ENCODE results near the gene SLC39A11.

SLC39A11 gene

DNA sequence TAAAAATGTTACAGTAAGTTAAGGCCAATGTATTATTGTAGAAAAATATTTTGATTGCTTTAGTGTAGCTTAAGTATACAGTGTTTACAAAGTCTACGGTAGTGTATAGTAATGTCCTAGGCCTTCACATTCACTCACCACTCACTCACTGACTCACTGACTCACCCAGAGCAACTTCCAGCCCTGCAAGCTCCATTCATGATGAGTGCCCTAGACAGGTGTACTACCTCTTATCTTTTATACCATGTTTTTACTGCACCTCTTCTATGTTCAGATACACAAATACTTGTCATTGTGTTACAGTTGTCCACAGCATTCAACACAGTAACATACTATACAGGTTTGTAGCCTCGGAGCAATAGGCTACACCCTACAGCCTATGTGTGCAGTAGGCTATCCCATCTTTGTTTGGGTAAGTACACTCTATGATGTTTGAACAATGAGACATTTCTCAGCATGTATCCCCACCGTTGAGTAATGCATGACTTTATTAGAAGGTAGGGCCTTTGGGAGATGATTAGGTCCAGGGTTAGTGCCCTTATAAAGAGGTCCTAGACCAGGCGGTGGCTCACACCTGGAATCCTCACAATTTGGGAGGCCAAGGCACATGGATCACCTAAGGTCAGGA lies 117.8 kb downstream of the SLC39A11 start:
- DNase-seq: no peak

DNA sequence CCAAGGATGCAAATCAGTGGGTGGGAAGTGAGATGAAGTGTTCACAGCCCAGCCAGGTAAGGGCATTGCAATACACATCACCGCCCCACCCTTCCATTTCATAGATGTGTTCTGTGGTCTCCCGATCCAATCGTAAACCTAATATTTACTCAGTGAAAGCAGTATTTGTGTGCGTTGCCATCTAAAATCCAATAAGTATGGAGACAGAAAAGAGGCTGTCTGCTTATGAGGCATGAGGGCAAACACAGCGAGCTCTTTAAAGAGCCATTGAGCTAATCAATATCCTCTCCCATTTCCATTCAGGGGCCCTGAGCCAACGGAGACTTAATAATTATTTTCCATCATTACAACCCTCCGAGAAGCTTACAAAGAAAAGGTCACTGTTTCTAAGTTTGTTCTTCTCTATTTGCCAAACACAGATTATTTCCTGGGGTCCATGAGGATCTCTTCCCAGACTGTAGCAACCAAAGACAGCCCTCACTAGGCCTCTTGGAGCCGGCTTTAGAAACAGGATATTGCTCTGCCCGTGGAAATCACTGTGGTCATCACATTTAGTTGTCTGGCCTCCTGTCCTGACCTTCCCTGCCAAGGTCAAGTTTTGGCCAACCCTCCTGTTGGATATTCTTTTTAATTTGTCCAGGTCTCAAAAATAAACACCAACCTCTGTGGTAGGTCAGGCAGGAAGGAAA lies 120.1 kb downstream of the SLC39A11 start:
- DNase-seq: no peak

DNA sequence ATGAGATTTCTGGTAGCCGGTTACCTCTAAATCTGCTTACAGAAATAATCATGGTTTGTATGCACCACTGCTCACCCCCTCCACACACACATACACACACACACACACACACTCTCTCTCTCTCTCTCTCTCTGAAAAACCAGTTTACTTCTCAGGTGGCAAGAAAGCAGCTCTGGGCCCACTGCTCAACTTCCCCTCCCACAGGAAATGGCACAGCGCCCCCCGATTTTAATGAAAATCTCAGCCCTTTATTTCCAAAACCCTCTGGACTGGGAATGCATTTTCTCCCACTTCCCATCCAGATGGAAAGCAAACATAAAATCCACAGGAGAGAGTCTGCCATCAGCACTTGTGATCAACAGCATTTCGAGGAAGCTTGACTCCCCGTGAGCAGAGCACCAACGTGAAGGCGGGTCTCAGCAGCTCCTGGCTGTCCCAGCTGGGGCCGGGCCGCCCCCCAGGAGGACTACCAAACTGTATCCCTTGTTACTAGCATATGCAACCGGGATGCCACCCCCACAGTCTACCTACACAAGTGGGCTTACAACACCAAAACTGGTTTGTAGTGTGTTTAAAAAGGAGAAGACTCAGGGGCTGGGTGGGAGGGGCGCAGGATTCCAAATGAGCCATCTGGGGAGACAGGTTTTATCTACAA lies 121.1 kb downstream of the SLC39A11 start:
- DNase-seq: no peak

DNA sequence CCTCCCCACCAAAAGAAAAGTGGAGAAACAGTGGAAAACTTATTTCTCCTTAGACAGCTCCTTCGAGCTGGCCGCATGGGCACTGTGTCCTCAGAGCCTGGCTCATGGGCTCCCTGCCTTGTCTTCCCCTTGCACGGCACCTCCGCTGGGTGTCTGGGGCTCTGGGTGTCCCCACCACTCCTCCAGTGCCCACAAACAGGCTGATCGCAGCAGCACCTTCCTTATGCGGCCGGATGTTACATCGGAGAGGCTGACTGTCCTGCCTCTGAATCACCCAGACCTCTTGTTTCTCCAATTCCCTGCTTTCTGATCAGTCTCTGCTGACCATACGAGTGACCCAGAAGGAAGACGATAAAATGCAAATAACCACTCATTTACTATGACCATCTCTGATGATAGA lies 121.7 kb downstream of the SLC39A11 start:
- DNase-seq: no peak

DNA sequence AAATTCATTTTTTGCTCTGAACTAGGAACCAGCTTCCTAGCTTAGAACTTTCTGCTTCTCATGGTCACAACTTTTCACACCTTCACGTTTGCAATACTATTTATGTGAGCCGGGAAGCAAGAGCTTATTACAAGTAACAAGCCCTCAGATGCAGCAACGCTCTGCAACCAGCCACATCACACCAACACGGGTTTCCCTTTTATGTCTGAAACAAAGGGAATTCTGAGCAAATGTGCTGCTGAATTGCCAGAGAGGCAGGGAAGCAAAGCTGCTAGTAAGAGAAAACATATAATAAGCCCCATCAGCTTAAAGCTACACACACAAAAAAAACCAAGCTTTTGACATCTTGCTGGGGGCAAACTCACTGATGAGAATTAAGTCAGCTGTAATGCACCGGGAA lies 122.2 kb downstream of the SLC39A11 start:
- no peak for DNase-seq

DNA sequence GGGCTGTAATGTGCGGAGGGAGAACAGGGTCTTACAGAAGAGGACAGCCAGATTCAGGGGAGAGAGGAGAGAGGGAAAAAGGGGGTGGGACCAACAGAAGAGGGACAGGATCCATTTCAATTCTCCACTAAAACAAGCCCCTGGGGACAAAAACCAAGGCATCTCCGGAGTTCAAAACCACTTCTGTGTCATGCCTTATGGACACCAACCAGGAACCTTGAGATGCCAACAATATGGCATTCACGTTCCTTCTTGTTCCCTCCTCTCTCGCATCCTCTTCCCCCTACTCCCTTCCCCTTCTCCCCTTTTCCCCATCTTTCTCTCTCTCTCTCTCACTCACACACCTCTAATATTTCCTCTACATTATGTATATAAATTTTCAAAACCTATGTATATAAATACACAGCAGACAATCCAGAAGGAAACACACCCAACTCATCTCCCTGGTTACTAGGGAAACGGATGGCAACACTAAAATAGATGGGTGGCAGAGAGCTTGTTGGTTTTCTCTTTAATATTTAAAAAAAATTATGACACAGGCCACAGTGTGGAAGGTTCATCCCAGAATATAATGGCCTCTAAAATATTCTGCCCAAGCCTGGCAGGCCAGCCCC lies 123.1 kb downstream of the SLC39A11 start:
- no peak for DNase-seq

DNA sequence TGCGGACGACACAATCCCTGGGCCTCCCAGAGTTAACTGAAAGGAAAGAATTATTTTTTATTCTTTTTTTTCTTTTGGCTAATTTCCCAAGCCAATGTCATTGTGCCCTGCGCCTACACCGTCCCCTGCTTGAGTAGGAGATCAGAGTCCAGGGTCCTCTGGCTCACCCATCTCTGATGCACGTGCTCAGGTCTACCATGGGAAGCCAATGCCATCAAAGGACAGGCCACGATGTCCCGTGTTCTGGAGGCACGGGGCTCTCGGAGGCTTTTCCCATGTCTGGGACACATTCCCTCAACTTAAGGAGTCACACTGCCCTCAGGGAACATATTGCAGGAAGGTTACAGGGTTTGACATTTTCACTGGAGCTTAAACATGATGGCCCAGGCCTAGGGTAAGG lies 123.7 kb downstream of the SLC39A11 start:
- no peak for DNase-seq

DNA sequence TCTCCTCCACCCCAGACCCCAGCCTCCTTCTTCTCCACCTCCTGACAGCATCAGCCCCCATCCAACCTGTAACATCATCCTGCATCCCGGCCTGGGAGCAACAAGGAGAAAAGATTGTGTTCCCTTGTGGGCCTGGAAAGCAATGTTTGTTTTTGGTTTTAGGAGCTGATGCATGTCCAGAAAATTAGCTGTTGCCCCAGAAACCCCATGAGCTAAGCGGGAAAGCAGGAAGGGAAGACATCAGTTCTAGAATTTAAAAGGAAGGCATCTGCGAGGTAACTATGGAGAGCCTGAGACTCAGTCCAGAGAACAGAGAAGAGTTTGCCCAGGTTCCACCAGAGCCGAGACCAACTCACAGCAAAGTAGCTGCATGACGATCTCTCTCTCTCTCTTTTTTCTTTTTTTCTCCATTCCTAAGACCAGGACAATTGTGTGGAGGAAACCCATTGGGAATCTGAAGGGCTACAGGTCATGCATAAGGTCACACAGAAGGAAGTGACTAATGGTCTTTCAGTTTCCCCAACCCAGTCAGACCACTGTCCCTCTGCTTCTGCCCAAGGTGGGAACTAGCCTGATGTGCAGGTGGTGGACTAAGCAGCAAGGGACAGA lies 124.4 kb downstream of the SLC39A11 start:
- DNase-seq: no peak

DNA sequence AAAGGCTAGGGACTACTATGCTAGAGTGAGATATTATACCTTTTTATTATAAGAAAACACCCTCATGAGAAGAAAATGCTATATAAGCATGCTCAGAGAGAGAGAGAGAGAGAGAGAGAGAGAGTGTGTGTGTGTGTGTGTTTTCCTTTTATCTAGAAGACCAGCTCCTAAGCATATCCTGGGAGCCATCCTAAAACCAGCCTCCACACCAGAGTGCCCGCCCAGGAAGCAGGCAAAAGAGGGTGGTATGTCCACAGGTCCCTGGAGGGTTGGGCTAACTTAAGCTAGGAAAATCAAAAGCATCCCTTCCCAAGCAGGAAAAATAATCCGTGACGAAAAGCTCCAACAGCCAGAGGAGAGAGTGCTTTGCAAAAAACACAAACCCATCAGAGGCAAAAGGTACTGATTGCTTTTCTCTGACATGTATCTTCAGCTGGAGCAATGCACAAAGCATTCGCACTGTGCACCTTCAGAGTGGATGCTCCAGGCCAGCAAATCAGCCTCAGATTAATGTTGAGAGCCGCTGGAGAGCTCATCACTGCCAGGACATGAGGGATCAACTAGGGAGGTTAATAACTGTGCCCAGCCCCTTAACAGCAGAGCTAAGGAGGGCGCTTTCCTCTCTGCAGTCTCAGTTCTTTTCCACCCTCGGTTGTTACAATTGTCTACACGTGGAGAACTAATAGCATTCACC lies 125.1 kb downstream of the SLC39A11 start:
- DNase-seq: no peak

DNA sequence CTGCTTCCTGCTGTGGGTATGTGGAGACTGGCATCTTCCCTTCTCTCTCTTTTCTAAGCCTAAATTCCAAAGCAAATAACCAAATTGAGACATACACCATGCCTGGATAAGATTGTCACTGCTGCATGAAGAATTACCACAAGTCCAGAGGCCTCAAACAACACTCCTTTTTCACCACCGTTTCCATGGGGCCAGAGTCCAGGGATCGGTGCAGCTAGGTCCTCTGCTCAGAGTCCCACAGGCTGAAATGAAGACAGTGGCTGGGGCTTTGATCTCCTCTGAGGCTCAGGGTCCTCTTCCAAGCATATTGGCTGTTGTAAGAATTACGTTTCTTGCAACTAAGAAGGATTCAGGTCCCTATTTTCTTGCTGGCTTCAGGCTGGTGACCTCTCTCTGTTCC lies 130.4 kb downstream of the SLC39A11 start:
- no peak for DNase-seq

DNA sequence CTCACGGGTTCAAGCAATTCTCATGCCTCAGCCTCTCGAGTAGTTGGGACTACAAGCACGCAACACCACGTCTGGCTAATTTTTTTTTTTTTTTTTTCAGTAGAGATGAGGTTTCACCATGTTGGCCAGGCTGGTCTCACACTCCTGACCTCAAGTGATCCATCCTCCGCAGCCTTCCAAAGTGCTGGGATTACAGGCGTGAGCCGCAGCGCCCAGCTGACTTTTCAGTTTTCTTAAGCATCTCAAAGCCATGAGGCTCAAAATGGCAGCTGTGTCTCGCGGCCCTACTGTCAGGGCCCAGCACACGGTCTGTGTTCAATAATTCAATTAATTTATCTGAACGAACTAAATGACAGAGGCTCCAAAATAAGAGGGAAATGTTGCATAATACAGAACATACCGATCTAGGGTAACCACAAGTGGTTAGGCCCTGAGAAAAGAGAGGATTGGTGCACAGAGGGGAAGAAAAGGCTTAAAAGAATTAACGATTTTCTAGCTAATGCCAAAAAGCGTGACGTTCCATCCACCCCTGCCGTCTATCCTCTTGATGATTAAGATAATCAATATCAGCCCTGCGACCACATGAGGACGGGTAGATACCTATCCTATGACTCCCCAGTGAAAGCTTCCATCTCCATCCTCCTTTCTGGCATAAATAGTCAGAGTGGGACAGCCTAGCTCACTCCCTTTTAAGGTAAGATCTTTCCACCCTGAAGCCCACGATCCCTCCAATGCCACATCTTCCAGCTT lies 136.9 kb downstream of the SLC39A11 start:
- no peak for DNase-seq

DNA sequence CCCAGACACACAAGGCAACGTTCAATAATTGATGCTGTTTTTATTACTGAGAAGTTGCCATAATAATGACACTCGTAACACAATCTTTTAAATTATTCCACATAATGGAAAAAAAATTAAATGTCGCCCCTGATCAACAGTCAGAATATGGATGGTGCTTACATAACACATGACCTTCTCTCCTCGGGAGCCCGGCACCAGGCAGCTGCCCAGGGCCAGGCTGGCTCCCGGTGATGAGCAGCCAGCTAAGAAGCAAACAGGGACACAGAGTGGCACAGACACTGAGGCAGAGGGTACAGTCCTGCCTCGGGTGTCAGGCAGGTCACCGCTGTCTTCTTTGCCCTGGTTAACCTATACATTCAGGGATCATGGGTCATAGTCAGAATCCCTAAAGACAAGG lies 137.9 kb downstream of the SLC39A11 start:
- no peak for DNase-seq

DNA sequence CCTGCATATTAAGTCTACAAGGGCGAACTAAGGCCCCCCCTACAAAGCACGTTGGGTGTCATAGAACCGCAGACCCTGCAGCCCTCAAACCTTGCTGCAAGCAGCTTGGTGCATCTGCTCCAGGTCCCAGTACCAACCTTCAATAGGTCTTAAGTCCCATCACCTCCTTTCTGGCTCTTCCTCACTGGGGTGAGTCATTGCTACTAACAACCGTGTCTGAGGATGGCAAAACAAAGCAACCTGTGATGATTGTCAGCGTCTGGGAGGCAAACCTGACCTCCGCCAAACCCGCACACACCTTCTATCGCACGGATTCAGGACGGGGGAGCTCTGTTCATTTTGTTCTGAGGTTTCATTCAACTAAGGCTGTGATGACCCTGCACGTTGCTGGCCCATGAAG lies 138.9 kb downstream of the SLC39A11 start:
- DNase-seq: no peak

DNA sequence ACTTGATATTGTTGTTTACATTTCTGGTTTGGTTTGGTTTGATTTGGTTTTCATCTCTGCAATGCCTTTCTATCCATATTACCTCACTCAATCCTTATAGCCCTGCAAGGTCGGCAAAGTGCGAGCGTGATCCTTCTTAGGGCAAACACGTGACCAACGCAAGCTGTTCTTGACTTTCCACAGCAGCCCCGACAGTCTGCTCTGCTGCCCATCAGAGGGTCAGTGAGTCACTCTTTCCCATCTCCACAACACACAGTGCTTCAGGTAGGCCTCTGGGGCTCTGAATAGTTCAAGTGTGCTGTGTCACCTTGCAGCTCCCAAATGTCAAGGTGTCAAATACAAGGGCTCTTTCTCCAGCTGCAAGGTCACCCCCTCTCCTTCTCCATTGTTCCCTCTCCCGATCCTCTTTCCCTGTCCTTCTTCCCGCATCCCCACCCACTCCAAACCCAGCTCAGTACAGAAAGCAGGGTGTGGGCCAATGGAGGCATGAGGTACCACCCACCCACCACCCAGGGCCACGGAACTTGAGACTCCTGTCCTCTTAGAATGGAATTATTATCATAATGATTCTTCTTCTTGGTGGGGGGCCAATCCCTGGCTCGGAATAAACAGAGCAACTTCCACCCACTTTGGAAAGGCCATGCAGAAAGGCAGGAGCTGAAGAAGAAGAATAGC lies 139.7 kb downstream of the SLC39A11 start:
- no peak for DNase-seq

DNA sequence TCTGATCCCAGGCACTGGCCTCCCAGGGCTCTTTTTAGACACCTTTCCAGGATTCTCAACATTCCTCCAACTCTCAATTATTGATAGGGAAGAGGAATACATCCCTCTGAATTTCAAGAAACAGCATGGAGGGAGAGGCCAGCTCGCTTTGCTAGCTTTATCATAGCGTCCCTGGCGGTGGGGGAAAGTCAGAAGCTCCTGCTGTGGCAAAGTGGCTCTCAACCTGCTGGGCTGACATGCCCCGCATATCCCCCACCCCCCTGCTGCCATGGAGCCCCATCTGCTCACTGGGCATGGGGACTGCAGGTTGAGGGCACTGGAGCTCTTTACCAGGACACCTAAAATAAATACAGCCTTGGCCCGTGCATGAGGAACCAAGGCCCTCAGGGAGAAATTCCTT lies 140.3 kb downstream of the SLC39A11 start:
- no peak for DNase-seq

DNA sequence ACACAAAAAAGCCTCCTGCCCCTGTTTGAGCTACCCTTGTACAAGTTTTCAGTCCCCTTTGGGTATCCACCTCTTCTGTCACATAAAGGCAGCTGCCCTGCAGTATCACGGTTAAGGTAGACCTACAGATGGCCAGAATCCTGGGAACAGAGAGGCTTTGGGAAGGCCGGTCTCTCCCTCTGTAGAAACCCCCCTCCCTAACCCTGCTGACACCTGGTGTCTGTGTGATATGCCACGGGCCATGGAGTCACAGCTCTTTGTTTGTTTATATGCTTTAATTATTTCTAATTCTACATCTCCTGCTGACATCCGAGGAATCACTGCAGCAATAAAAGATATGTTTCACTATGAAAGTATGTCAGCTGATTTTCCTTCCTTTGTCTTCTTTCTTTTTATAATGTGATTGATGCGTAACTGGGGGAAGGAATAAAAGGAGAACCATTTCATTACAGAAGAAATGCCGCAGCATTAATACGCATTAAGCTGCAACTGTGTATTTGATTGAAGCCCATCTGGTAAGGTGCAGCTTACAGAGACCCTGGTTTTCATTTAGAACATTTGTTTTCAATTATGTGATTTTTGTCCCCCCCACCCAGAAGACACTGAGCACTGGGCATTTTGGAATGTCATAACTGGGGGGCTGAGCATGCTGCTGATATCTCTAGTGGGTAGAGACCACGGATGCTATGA lies 142.1 kb downstream of the SLC39A11 start:
- no peak for DNase-seq

DNA sequence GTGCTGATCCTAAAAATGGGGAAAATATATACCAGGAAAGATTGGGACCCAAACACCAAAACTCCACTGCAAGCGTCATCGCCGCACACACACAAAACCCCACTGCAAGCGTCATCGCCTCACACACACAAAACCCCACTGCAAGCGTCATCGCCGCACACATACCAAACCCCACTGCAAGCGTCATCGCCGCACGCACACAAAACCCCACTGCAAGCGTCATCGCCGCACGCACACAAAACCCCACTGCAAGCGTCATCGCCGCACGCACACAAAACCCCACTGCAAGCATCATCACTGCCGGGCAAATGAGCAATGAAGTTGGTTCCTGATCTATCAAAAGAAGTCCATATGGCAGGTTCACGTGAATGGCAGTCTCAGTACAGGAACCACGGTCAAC lies 144.4 kb downstream of the SLC39A11 start:
- DNase-seq: no peak

DNA sequence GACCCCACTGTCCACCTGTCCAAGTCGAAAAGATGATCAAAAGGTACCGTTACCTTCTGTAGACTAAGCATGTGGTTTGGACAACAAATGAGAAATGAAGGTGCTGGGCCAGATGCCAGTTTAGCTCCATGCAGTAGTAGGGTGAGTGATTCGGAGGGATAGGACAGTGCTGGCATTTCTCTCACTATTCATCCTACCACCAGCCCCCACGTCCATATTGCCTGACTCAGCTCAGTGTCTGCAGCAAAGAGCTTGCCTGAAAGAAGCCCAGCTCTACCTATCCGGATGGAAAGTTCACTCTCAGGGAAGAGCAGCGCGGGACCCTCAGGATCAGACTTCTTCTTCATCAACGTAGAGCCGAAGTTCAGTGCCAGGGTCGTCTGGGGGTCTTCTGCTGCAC lies 145.0 kb downstream of the SLC39A11 start:
- DNase-seq: no peak

DNA sequence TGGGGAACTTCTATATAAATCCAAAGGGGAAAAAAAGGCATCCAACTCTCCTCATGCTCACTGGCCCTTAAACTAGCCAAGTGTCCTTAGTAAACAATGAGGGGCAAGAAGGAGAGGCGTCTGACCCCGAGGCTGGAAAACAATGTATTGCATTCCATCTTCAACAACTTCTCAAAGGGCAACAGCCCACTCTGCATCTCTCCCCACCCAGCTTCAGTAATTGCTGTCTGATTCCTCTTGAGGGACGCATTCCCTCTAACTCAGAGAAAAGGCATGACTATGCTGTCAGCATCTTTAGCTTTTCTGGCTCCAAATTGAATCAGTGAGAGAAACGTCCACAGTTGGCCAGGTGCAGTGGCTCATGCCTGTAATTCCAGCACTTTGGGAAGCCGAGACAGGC lies 145.8 kb downstream of the SLC39A11 start:
- no peak for DNase-seq

DNA sequence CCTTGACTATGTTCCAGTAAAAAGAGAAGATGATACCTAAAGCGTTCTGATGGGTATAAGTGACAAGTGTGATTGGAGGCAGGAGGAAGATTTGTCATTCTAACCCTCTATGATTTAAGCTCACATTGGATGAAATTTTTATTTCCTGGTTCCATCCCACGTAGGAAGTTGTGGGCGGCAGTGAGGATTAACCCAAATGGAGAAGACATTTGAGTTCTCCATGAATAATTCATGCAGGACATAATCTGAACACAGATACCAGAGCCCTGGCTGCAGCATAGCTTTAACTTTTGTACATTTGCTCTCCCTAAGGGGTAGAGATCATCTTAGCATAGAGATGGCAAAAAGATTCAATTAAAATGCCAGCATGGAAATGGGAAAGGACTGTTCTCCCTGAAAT lies 146.3 kb downstream of the SLC39A11 start:
- DNase-seq: no peak

DNA sequence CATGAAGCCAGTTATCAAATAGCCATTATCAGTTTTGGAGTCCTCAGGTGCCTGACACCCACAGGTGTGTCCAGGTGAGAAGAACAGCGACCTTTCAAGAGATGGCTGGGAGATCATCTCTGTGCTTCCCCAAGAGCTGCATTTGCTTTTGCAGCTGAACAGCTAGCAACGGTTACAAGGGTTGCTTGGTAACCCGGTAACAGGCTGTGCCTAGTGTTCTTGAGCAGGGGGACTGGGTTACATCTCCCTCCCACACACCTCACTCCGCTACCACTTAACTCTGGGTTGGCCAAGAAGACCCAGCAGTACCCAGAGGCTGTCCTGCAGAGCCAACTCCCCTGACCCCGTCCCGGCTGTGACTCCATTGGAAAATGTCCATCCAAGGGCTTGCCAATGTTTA lies 147.0 kb downstream of the SLC39A11 start:
- no peak for DNase-seq

Measured in NCI-H187 treated with DMSO at 0.1 percent for 48 hours (cell line).